Liver (tissue), 9 donors: ENCODE results near the gene TRAPPC8. TPM values are rescaled to one million over a fixed set of nuclear protein-coding genes. Genes with fewer than 3 reads are reported as not detected.
A peak's percentile ranks its signal among the peaks of the same experiment; 100 is the strongest.

Experiments used
- DNase-seq: peaks from one replicate; pipeline ENCODE4 v3.0.0-alpha.2; 2017; ENCODE audit warnings: low spot score
- H3K27ac ChIP-seq, 2 donors: one replicate each; pipeline ENCODE4 v1.7.0; 2013; ENCODE audit warnings: inconsistent platforms in 2 of 2, low read length in 2 of 2, control low read depth in 1 of 2, low read depth in 1 of 2, mild to moderate bottlenecking in 1 of 2
- H3K27me3 ChIP-seq, 4 donors: one replicate each; pipeline versions ENCODE4 v1.6.1 to v1.7.0; 2013; ENCODE audit warnings: low read length in 3 of 4, inconsistent platforms in 1 of 4, mild to moderate bottlenecking in 1 of 4, moderate library complexity in 1 of 4; ENCODE audit not compliant: control insufficient read depth in 4 of 4, insufficient read depth in 4 of 4
- H3K36me3 ChIP-seq, 4 donors: one replicate each; pipeline versions ENCODE4 v1.6.1 to v1.7.0; 2013; ENCODE audit warnings: low read length in 3 of 4, mild to moderate bottlenecking in 3 of 4, low read depth in 1 of 4, moderate library complexity in 1 of 4; ENCODE audit not compliant: control insufficient read depth in 4 of 4, insufficient read depth in 3 of 4
- H3K4me1 ChIP-seq, 4 donors: one replicate each; pipeline versions ENCODE4 v1.6.1 to v1.7.0; 2013; ENCODE audit warnings: low read length in 3 of 4, mild to moderate bottlenecking in 3 of 4, moderate library complexity in 1 of 4; ENCODE audit not compliant: control insufficient read depth in 4 of 4, insufficient read depth in 4 of 4
- H3K4me3 ChIP-seq, 3 donors: one replicate each; pipeline versions ENCODE4 v1.6.1 to v1.7.0; 2013; ENCODE audit warnings: low read length in 3 of 3, control low read depth in 1 of 3, low read depth in 1 of 3, mild to moderate bottlenecking in 1 of 3
- H3K9ac ChIP-seq, 2 donors: one replicate each; pipeline ENCODE4 v1.7.0; 2013; ENCODE audit warnings: low read length in 2 of 2, mild to moderate bottlenecking in 2 of 2, moderate library complexity in 2 of 2, control low read depth in 1 of 2, low read depth in 1 of 2
- H3K9me3 ChIP-seq, 4 donors: one replicate each; pipeline versions ENCODE4 v1.6.1 to v1.7.0; 2013; ENCODE audit warnings: low read length in 3 of 4; ENCODE audit not compliant: control insufficient read depth in 4 of 4
- ATF3 ChIP-seq: IDR thresholded peaks from 2 replicates; pipeline ENCODE4 v1.6.1; 2016; ENCODE audit warnings: antibody characterized with exemption
- CTCF ChIP-seq: fragments of 150-350 bp; IDR thresholded peaks from 2 replicates; pipeline ENCODE4 v1.5.1; 2017; ENCODE audit warnings: improper control_type of control experiment, low read depth, low read length; ENCODE audit not compliant: missing input control
- EGR1 ChIP-seq, 2 donors: IDR thresholded peaks; 2 replicates each; pipeline ENCODE4 v1.6.1; 2016 to 2018; ENCODE audit warnings: antibody characterized with exemption in 2 of 2, low read depth in 2 of 2
- FOXA1 ChIP-seq: IDR thresholded peaks from 2 replicates; pipeline ENCODE4 v1.6.1; 2016; ENCODE audit warnings: antibody characterized with exemption
- FOXA2 ChIP-seq: IDR thresholded peaks from 2 replicates; pipeline ENCODE4 v1.6.1; 2016; ENCODE audit warnings: antibody characterized with exemption
- GABPA ChIP-seq, 2 donors: IDR thresholded peaks in 1 of 2; conservative IDR thresholded peaks in 1 of 2; 2 replicates each; pipeline ENCODE4 v1.6.1; 2016; ENCODE audit warnings: antibody characterized with exemption in 2 of 2, mild to moderate bottlenecking in 1 of 2, moderate library complexity in 1 of 2
- HNF4A ChIP-seq, 2 donors: conservative IDR thresholded peaks; 2 replicates each; pipeline ENCODE4 v1.6.1; 2016; ENCODE audit warnings: antibody characterized with exemption in 2 of 2, mild to moderate bottlenecking in 2 of 2
- HNF4G ChIP-seq: IDR thresholded peaks from 2 replicates; pipeline ENCODE4 v1.6.1; 2016; ENCODE audit warnings: antibody characterized with exemption
- JUND ChIP-seq, 2 donors: IDR thresholded peaks; 2 replicates each; pipeline ENCODE4 v1.6.1; 2016; ENCODE audit warnings: antibody characterized with exemption in 2 of 2
- MAX ChIP-seq: IDR thresholded peaks from 2 replicates; pipeline ENCODE4 v1.6.1; 2016; ENCODE audit warnings: antibody characterized with exemption
- NR2F2 ChIP-seq: IDR thresholded peaks from 2 replicates; pipeline ENCODE4 v1.6.1; 2016; ENCODE audit warnings: antibody characterized with exemption
- RAD21 ChIP-seq, 2 donors: IDR thresholded peaks; 2 replicates each; pipeline ENCODE4 v1.6.1; 2016; ENCODE audit warnings: antibody characterized with exemption in 2 of 2, mild to moderate bottlenecking in 2 of 2
- REST ChIP-seq: IDR thresholded peaks from 2 replicates; pipeline ENCODE4 v1.6.1; 2016; ENCODE audit warnings: antibody characterized with exemption, mild to moderate bottlenecking
- RXRA ChIP-seq, 2 donors: IDR thresholded peaks; 2 replicates each; pipeline ENCODE4 v1.6.1; 2017 to 2018; ENCODE audit warnings: antibody characterized with exemption in 2 of 2, mild to moderate bottlenecking in 1 of 2
- SP1 ChIP-seq: IDR thresholded peaks from 2 replicates; pipeline ENCODE4 v1.6.1; 2018; ENCODE audit warnings: antibody characterized with exemption, mild to moderate bottlenecking
- TAF1 ChIP-seq: conservative IDR thresholded peaks from 2 replicates; pipeline ENCODE4 v1.6.1; 2016; ENCODE audit warnings: antibody characterized with exemption, mild to moderate bottlenecking
- YY1 ChIP-seq: IDR thresholded peaks from 2 replicates; pipeline ENCODE4 v1.6.1; 2016; ENCODE audit warnings: antibody characterized with exemption, mild to moderate bottlenecking
- ZBTB33 ChIP-seq: IDR thresholded peaks from 2 replicates; pipeline ENCODE4 v1.6.1; 2016; ENCODE audit warnings: antibody characterized with exemption
- WGBS: extraction: QIAGEN DNeasy Blood & Tissue Kit; methylation state at CpG from one replicate; pipeline ENCODE4 v1.1.7; 2013; 5-methylcytosine and 5-hydroxymethylcytosine counted together
- polyA plus RNA-seq, 2 donors: library from polyadenylated mRNA; stranded (reverse) in 1 of 2; unstranded in 1 of 2; fragments of 200-250 nt in 1 of 2; fragments of >200 nt in 1 of 2; fragmentation: Nextera tagmentation in 1 of 2; extraction: Ambion mirVana in 1 of 2; gene quantifications; one replicate each; pipeline versions ENCODE4 v1.2.1 to v1.2.3, GENCODE V29; 2013 to 2015
- total RNA-seq, 2 donors: library from RNA; depleted of rRNA; stranded (reverse); fragments of >200 nt; gene quantifications; one replicate each; pipeline ENCODE4 v1.2.3, GENCODE V29; 2014
- donor health status: healthy.
- donor health status: healthy.
- donor health status: healthy.
- donor health status: healthy.
- donor health status: healthy.

TRAPPC8 gene
- total and polyA plus RNA-seq, 4 donors, result 12.2 to 46.1 (median 29.5) TPM

- DNase-seq, result no peak
- Histone ChIP-seq H3K9ac (no peak overlapping the region), H3K27ac (peak overlapping the region; percentile 78 to 82), H3K4me1 (peaks cover 3 to 22% (median 10%) of the 10 kb centered on the region in 4 donors), H3K27me3 (no peaks in the 10 kb centered on the region), H3K4me3 (no peak overlapping the region), H3K36me3 (no peaks in the 10 kb centered on the region), H3K9me3 (peaks cover 0 to under 1% (median 0%) of the 10 kb centered on the region in 4 donors)
- TF ChIP-seq HNF4G (peak; percentile 63), NR2F2 (peak; percentile 16), YY1 (peak; percentile 90), ATF3 (no peak), CTCF (no peak), SP1 (peak; percentile 81), REST (peak; percentile 67), RAD21 (IDR thresholded peaks at IDR 0.05) (peak; percentile 38 to 42), FOXA1 (no peak), TAF1 (no peak), JUND (IDR thresholded peaks at IDR 0.05) (peak; percentile 50 to 85), GABPA (IDR thresholded peaks at IDR 0.05 in 1 of 2, conservative IDR thresholded peaks at IDR 0.05 in 1 of 2) (peak in 1 of 2 donors; percentile 50), HNF4A (conservative IDR thresholded peaks at IDR 0.05) (peak; percentile 90 to 97), FOXA2 (peak; percentile 50), MAX (peak; percentile 79), RXRA (IDR thresholded peaks at IDR 0.05) (peak; percentile 79 to 94), ZBTB33 (peak; percentile 65), EGR1 (IDR thresholded peaks at IDR 0.05; ENCODE audit: low read depth in 2 of 2) (peak in 1 of 2 donors; percentile 59)
- 25% methylated on average over 3 of the region's 3 CpGs for WGBS
Observed at GRCh38 chr18:31983020-31983419, 40.1 kb upstream of the TRAPPC8 start.
